Measurements from ENCODE around the gene DLG2.
"Not testable (repeated sequence)": the region's sequence is repeated elsewhere in the genome, so short reads cannot be mapped to it uniquely, and the experiment has no call there.

The DLG2 gene

DNA sequence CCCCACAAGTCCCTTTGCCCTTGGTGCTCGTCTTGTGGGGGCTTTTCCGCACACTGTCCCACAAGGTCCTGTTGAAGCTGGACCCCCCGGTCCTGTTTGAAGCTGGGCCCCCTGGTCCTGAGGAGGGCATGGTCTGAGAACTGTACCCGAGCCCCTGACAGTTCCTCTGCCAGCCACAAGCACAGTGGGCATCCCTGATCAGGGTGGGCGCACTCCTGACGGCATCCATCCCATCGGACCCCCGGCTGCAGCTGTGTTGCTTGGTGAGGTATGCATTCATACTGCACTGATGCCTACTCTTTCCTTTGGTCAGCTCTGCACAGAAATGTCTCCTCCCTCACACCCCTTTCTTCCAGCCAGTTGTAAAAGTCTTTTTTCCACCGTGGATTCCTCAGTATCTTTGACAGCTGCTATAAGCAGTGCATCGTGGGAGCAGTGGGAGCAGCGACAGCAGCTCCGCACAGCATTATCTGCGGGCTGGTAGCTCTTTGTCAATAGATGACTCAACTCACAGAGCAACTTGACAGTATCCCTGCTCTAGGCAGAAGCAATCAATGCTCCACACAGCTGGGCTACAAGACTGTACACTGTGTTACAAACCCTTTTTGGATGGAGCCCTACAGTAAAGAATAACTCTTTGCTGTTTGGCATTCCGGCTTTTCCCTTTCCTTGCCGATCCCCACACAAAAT lies 1310.1 kb downstream of the DLG2 start:
- TF ChIP-seq, protein P1, sequence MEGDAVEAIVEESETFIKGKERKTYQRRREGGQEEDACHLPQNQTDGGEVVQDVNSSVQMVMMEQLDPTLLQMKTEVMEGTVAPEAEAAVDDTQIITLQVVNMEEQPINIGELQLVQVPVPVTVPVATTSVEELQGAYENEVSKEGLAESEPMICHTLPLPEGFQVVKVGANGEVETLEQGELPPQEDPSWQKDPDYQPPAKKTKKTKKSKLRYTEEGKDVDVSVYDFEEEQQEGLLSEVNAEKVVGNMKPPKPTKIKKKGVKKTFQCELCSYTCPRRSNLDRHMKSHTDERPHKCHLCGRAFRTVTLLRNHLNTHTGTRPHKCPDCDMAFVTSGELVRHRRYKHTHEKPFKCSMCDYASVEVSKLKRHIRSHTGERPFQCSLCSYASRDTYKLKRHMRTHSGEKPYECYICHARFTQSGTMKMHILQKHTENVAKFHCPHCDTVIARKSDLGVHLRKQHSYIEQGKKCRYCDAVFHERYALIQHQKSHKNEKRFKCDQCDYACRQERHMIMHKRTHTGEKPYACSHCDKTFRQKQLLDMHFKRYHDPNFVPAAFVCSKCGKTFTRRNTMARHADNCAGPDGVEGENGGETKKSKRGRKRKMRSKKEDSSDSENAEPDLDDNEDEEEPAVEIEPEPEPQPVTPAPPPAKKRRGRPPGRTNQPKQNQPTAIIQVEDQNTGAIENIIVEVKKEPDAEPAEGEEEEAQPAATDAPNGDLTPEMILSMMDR (IDR thresholded peaks at IDR 0.05), result no peak
- Histone ChIP-seq H3K36me3 (no peaks in the 10 kb centered on the region), H3K27ac (no peak overlapping the region), H3K27me3 (no peaks in the 10 kb centered on the region), H3K4me3 (ENCODE audit: low read depth in 1 of 2, low read length in 1 of 2) (no peak overlapping the region), H3K9me3 (no peaks in the 10 kb centered on the region), H3K4me1 (ENCODE audit: control insufficient read depth in 1 of 2, insufficient read depth in 1 of 2, low read depth in 1 of 2, low read length in 1 of 2) (no peaks in the 10 kb centered on the region)

DNA sequence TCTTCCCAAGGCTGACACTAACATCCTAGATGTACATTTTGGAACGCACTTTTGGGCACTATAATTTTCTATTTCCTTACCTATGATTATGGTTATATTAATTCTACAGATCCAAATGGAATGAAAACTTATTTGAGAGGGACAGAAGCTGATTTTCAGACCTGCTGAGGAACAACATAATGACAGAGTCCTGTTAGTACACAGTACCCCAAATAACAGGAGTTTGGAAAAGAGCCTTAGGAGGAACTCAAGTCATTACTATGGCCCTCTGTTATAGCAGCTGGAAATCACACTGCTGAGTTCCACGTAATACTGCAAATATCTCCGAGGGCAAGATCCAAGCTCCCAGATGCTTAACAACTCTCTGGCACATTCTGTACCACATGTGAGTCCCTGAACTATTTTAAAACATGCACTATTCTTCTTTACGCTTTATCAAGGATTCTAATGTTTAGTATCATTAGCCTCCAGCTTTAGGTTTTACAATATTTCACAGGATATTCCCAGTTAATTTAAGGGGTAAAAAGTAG lies 1313.2 kb downstream of the DLG2 start:
- no peaks in the 10 kb centered on the region for H3K9me3 ChIP-seq
- no peaks in the 10 kb centered on the region for H3K4me1 ChIP-seq (ENCODE audit: control insufficient read depth in 1 of 2, insufficient read depth in 1 of 2, low read depth in 1 of 2, low read length in 1 of 2)
- H3K4me3 ChIP-seq (ENCODE audit: low read depth in 1 of 2, low read length in 1 of 2), result no peak overlapping the region
- H3K27ac ChIP-seq, result no peak overlapping the region
- no peaks in the 10 kb centered on the region for H3K27me3 ChIP-seq
- no peaks in the 10 kb centered on the region for H3K36me3 ChIP-seq
- TF ChIP-seq, protein P1 (IDR thresholded peaks at IDR 0.05), result no peak

DNA sequence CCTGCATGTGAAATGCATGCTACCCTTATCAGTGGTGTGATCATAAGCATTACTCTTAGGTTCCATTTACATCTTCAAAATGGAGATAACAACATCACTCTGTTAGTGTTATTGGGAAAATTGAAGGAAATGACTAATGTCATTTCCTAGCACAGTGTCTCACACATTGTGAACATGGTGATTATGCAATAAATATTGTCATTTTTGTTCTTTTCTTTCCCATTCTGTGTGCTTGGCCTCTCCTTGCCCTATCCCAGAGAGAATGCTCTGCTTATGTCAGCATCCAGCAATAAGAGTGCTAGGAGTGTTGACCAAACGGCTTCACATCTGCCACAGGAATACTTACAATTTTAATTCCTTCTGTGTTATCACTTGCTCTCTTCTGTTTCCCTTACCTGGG lies 1316.9 kb downstream of the DLG2 start:
- TF ChIP-seq, protein P1 (IDR thresholded peaks at IDR 0.05), result no peak
- Histone ChIP-seq H3K27me3 (no peaks in the 10 kb centered on the region), H3K4me1 (ENCODE audit: control insufficient read depth in 1 of 2, insufficient read depth in 1 of 2, low read depth in 1 of 2, low read length in 1 of 2) (no peaks in the 10 kb centered on the region), H3K9me3 (no peaks in the 10 kb centered on the region), H3K27ac (no peak overlapping the region), H3K36me3 (no peaks in the 10 kb centered on the region), H3K4me3 (ENCODE audit: low read depth in 1 of 2, low read length in 1 of 2) (no peak overlapping the region)

DNA sequence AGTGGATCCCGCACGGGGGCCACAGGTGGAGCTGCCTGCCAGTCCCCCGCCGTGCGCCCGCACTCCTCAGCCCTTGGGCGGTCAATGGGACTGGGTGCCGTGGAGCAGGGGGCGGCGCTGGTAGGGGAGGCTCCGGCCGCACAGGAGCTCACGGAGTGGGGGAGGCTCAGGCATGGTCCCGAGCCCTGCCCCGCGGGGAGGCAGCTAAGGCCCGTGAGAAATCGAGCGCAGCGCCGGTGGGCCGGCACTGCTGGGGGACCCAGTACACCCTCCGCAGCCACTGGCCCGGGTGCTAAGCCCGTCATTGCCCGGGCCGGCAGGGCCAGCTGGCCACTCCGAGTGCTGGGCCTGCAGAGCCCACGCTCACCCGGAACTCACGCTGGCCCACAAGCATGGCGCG lies 1318.7 kb downstream of the DLG2 start:
- H3K4me1 ChIP-seq (ENCODE audit: control insufficient read depth in 1 of 2, insufficient read depth in 1 of 2, low read depth in 1 of 2, low read length in 1 of 2); H3K27me3 ChIP-seq; H3K9me3 ChIP-seq; H3K36me3 ChIP-seq; H3K4me3 ChIP-seq (ENCODE audit: low read depth in 1 of 2, low read length in 1 of 2); H3K27ac ChIP-seq: not testable (repeated sequence)

DNA sequence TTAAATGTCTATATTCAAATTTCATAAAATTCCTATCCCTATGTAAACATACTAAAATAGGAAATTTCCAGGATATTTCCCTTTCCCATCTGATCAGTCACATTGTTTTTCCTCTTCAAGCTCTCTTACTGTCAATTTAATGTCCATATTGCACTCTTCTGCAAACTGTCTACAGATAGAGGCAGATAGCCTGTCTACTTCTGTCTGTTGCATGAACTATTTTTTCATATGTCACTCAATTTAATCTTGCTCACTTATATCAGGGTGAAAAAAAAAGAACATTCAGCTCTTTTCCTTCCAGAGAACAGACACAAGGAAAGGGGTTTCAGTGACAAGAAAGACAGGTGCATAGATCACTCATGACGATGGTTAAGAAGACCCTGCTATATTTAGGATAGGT lies 1327.1 kb downstream of the DLG2 start:
- H3K9me3 ChIP-seq, result no peaks in the 10 kb centered on the region
- no peak overlapping the region for H3K27ac ChIP-seq
- H3K36me3 ChIP-seq, result no peaks in the 10 kb centered on the region
- TF ChIP-seq, protein P1 (IDR thresholded peaks at IDR 0.05), result no peak
- no peaks in the 10 kb centered on the region for H3K4me1 ChIP-seq (ENCODE audit: control insufficient read depth in 1 of 2, insufficient read depth in 1 of 2, low read depth in 1 of 2, low read length in 1 of 2)
- H3K4me3 ChIP-seq (ENCODE audit: low read depth in 1 of 2, low read length in 1 of 2), result no peak overlapping the region
- no peaks in the 10 kb centered on the region for H3K27me3 ChIP-seq

DNA sequence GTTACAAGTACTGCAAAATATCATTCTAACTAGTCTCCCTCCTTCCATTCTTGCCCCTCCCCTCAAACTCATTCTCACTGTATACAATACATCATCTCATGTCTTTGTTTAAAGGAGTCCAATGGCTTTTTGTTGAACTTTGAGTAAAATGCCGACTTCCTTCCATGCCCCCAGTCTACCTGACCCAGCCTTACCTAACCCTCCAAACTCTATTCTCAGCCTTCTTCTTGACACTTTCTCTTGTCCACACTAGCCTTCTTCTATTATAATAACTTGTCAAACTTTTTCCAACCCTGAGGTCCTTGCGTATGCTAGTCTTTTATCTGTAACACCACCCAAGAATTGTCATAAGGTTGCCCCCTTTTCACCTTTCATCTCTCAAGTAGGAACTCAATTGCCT lies 1329.6 kb downstream of the DLG2 start:
- H3K4me3 ChIP-seq (ENCODE audit: low read depth in 1 of 2, low read length in 1 of 2), result no peak overlapping the region
- H3K27me3 ChIP-seq, result no peaks in the 10 kb centered on the region
- H3K36me3 ChIP-seq, result no peaks in the 10 kb centered on the region
- H3K4me1 ChIP-seq (ENCODE audit: control insufficient read depth in 1 of 2, insufficient read depth in 1 of 2, low read depth in 1 of 2, low read length in 1 of 2), result no peaks in the 10 kb centered on the region
- no peak overlapping the region for H3K27ac ChIP-seq
- no peaks in the 10 kb centered on the region for H3K9me3 ChIP-seq
- TF ChIP-seq, protein P1 (IDR thresholded peaks at IDR 0.05), result no peak

All from neutrophil (primary cell).